GM06990 (cell line): Measurements from ENCODE around the gene ASPDH.

ENCODE experiments used
- DNase-seq: peaks from one replicate; pipeline ENCODE4 v3.0.0-alpha.2; 2011; ENCODE audit not compliant: insufficient read length; ENCODE audit errors: extremely low read depth
- H3K27me3 ChIP-seq: replicated peaks from 2 replicates; pipeline ENCODE4 v1.6.0; 2011; ENCODE audit warnings: low read length; ENCODE audit not compliant: control insufficient read depth, insufficient read depth
- H3K36me3 ChIP-seq: 2 replicates; pipeline ENCODE4 v1.5.1; 2011; ENCODE audit warnings: low read length; ENCODE audit not compliant: control insufficient read depth, insufficient read depth
- H3K4me3 ChIP-seq: replicated peaks from 2 replicates; pipeline ENCODE4 v1.5.1; 2011; ENCODE audit warnings: low read depth, mild to moderate bottlenecking, control low read depth, low read length
- TF ChIP-seq, protein P1 (sequence below): IDR thresholded peaks from 2 replicates; pipeline ENCODE4 v1.5.1; 2011; ENCODE audit warnings: low read length, control low read depth, mild to moderate bottlenecking, inconsistent platforms; ENCODE audit not compliant: insufficient read depth, poor library complexity, severe bottlenecking

ASPDH gene

DNA sequence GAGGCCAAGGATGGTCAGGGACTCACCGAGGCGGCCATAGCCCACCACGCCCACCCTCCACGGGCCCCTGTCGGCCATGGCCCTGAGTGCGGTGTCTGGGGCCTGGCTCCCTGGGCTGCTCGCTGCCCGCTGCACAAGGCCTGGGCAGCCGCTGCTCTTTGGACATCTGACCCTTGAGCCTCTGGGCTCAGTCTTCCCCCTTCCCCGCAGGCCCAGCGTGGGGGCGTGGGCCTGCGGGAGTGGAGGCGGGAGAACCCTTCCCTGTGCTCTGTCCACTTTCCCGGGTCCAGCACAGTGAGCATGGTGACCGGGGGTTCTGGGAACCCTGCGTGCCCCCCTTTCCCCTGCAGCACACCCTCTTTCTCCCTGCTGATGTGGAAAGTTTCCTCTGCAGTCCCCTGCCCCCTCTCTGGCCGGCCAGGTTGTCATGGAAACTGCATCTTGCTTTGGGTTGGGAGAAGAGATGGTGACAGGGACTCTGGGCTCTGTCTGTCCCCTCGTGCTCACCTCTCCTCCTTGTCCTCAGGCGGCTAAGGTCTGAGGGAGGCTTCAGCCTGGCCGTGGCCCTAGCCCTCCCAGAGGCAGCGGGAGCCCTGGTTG lies at the start of gene ASPDH:
Gene ASPDH (minus strand): TSS at position 168 of the 600 bp plus-strand sequence. CDS start 90 bp downstream, at position 78.
- no peak within 1 kb of the TSS for H3K4me3 ChIP-seq
- TF ChIP-seq, protein P1, sequence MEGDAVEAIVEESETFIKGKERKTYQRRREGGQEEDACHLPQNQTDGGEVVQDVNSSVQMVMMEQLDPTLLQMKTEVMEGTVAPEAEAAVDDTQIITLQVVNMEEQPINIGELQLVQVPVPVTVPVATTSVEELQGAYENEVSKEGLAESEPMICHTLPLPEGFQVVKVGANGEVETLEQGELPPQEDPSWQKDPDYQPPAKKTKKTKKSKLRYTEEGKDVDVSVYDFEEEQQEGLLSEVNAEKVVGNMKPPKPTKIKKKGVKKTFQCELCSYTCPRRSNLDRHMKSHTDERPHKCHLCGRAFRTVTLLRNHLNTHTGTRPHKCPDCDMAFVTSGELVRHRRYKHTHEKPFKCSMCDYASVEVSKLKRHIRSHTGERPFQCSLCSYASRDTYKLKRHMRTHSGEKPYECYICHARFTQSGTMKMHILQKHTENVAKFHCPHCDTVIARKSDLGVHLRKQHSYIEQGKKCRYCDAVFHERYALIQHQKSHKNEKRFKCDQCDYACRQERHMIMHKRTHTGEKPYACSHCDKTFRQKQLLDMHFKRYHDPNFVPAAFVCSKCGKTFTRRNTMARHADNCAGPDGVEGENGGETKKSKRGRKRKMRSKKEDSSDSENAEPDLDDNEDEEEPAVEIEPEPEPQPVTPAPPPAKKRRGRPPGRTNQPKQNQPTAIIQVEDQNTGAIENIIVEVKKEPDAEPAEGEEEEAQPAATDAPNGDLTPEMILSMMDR, result no peak
- no peak for DNase-seq
- no peaks in the 10 kb centered on the region for H3K27me3 ChIP-seq
- H3K36me3 ChIP-seq, result no peaks in the 10 kb centered on the region

- H3K36me3 ChIP-seq, result no peaks in the 10 kb centered on the region
- DNase-seq, result no peak
- TF ChIP-seq, protein P1, result no peak
- no peak overlapping the region for H3K4me3 ChIP-seq
- H3K27me3 ChIP-seq, result no peaks in the 10 kb centered on the region; the same call in 1 of the 2 replicates
Measured at GRCh38 chr19:50562996-50563395, 49.3 kb upstream of the ASPDH start.

- Histone ChIP-seq H3K27me3 (no peaks in the 10 kb centered on the region; the same call in 1 of the 2 replicates), H3K4me3 (no peak overlapping the region), H3K36me3 (no peaks in the 10 kb centered on the region)
- TF ChIP-seq, protein P1, result no peak
- no peak for DNase-seq
Measured at GRCh38 chr19:50562329-50562728, 48.6 kb upstream of the ASPDH start.

- TF ChIP-seq, protein P1, result no peak
- H3K4me3 ChIP-seq, result no peak overlapping the region
- no peaks in the 10 kb centered on the region for H3K36me3 ChIP-seq
- DNase-seq, result no peak
- no peaks in the 10 kb centered on the region; the same call in 1 of the 2 replicates for H3K27me3 ChIP-seq
Measured at GRCh38 chr19:50559636-50560035, 45.9 kb upstream of the ASPDH start.

- DNase-seq, result no peak
- Histone ChIP-seq H3K36me3 (no peaks in the 10 kb centered on the region), H3K4me3 (no peak overlapping the region), H3K27me3 (no peaks in the 10 kb centered on the region; the same call in 1 of the 2 replicates)
- TF ChIP-seq, protein P1, result no peak
Measured at GRCh38 chr19:50558449-50558848, 44.7 kb upstream of the ASPDH start.
